Neuronal stem cell (in vitro differentiated cells): ENCODE data around the gene DMD.

ENCODE experiments used
- DNase-seq: peaks from one replicate; pipeline ENCODE4 v3.0.0-alpha.2; 2013; ENCODE audit warnings: low spot score
- H2AFZ ChIP-seq: one replicate; pipeline ENCODE4 v1.6.1; 2013; ENCODE audit warnings: mild to moderate bottlenecking, low read length, inconsistent platforms
- H2AK5ac ChIP-seq: 2 replicates; pipeline ENCODE4 v1.6.1; 2013; ENCODE audit warnings: low read depth, mild to moderate bottlenecking, inconsistent platforms, low read length, moderate library complexity, mixed read lengths
- H2BK120ac ChIP-seq: 2 replicates; pipeline ENCODE4 v1.6.1; 2013; ENCODE audit warnings: low read depth, mild to moderate bottlenecking, inconsistent platforms, low read length, moderate library complexity, mixed read lengths
- H2BK12ac ChIP-seq: one replicate; pipeline ENCODE4 v1.6.1; 2013; ENCODE audit warnings: low read length, inconsistent platforms
- H2BK15ac ChIP-seq: 2 replicates; pipeline ENCODE4 v1.6.1; 2013; ENCODE audit warnings: mild to moderate bottlenecking, low read length, inconsistent platforms, mixed read lengths
- H2BK5ac ChIP-seq: one replicate; pipeline ENCODE4 v1.6.1; 2013; ENCODE audit warnings: inconsistent platforms, mild to moderate bottlenecking, low read length, moderate library complexity
- H3K14ac ChIP-seq: one replicate; pipeline ENCODE4 v1.6.1; 2013; ENCODE audit warnings: low read length, inconsistent platforms
- H3K18ac ChIP-seq: 2 replicates; pipeline ENCODE4 v1.6.1; 2013; ENCODE audit warnings: low read length, inconsistent platforms
- H3K23ac ChIP-seq: 2 replicates; pipeline ENCODE4 v1.6.1; 2013; ENCODE audit warnings: low read depth, mild to moderate bottlenecking, mixed read lengths, low read length, inconsistent platforms; ENCODE audit not compliant: poor library complexity
- H3K27ac ChIP-seq: replicated peaks from 3 replicates; pipeline ENCODE4 v1.5.1; 2013; ENCODE audit warnings: low read length, inconsistent platforms
- H3K27me3 ChIP-seq, 3 experiments: 2 replicates each; pipeline ENCODE4 v1.6.1; 2013; ENCODE audit warnings: low read length in 3 of 3, mild to moderate bottlenecking in 2 of 3, inconsistent platforms in 1 of 3, low read depth in 1 of 3, mixed read lengths in 1 of 3, moderate library complexity in 1 of 3; ENCODE audit not compliant: control insufficient read depth in 3 of 3, insufficient read depth in 3 of 3
- H3K36me3 ChIP-seq, 2 donors: replicated peaks in 1 of 2; 2 replicates each; pipeline ENCODE4 v1.6.1; 2013; ENCODE audit warnings: low read length in 2 of 2; ENCODE audit not compliant: control insufficient read depth in 2 of 2, insufficient read depth in 2 of 2
- H3K4ac ChIP-seq: 2 replicates; pipeline ENCODE4 v1.6.1; 2013; ENCODE audit warnings: inconsistent platforms, mild to moderate bottlenecking, low read length, moderate library complexity
- H3K4me1 ChIP-seq, 2 donors: 1 replicate in 1 of 2; 2 replicates in 1 of 2; pipeline ENCODE4 v1.6.1; 2013; ENCODE audit warnings: low read length in 2 of 2, low read depth in 1 of 2; ENCODE audit not compliant: control insufficient read depth in 2 of 2, insufficient read depth in 1 of 2
- H3K4me2 ChIP-seq: one replicate; pipeline ENCODE4 v1.6.1; 2013; ENCODE audit warnings: mild to moderate bottlenecking, low read length, inconsistent platforms; ENCODE audit not compliant: insufficient read depth, poor library complexity, severe bottlenecking
- H3K4me3 ChIP-seq, 2 donors: 2 replicates each; pipeline ENCODE4 v1.5.1; 2013; ENCODE audit warnings: low read length in 2 of 2, mild to moderate bottlenecking in 2 of 2, inconsistent platforms in 1 of 2, moderate library complexity in 1 of 2
- H3K79me1 ChIP-seq: one replicate; pipeline ENCODE4 v1.6.1; 2013; ENCODE audit warnings: low read depth, mild to moderate bottlenecking, inconsistent platforms, low read length, moderate library complexity
- H3K9ac ChIP-seq: one replicate; pipeline ENCODE4 v1.6.1; 2013; ENCODE audit warnings: mild to moderate bottlenecking, low read depth, low read length, inconsistent platforms; ENCODE audit not compliant: poor library complexity
- H3K9me3 ChIP-seq, 2 donors: replicated peaks in 1 of 2; 2 replicates each; pipeline versions ENCODE3 to v1.6.1; 2013; ENCODE audit warnings: low read length in 2 of 2, mild to moderate bottlenecking in 2 of 2, inconsistent platforms in 1 of 2, low read depth in 1 of 2, mixed read lengths in 1 of 2, moderate library complexity in 1 of 2; ENCODE audit not compliant: control insufficient read depth in 2 of 2, insufficient read depth in 1 of 2
- H4K8ac ChIP-seq: one replicate; pipeline ENCODE4 v1.6.1; 2013; ENCODE audit warnings: low read depth, mild to moderate bottlenecking, inconsistent platforms, low read length, moderate library complexity
- H4K91ac ChIP-seq: one replicate; pipeline ENCODE4 v1.6.1; 2013; ENCODE audit warnings: low read length, low read depth, mild to moderate bottlenecking, inconsistent platforms; ENCODE audit not compliant: poor library complexity
- WGBS, 2 donors: extraction: QIAGEN DNeasy Blood & Tissue Kit; methylation state at CpG; one replicate each; pipeline ENCODE4 v1.1.7; 2013; ENCODE audit warnings: missing lambda C conversion rate in 2 of 2, mixed read lengths in 1 of 2; ENCODE audit not compliant: insufficient read length in 2 of 2, insufficient replicate concordance in 1 of 2; ENCODE audit errors: extremely low coverage in 2 of 2; 5-methylcytosine and 5-hydroxymethylcytosine counted together

The DMD gene

DNA sequence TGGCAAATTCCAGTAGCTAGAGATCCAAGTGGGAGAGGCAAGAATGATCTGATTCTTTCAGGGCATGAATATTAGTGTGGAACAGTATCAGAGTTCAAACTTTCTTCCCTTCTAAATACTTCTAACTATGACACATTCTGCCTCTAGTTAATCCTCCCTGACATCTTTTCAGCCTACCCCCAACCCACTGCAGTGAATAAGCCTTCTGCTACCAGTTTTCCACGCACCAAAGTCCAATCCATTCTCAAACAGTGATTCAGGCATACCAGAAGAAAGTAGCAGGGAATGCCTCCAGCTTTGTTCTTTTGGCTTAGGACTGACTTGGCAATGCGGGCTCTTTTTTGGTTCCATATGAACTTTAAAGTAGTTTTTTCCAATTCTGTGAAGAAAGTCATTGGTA, 1984.1 kb downstream of the DMD start:
- Histone ChIP-seq H3K9me3 (no peaks in the 10 kb centered on the region), H2BK120ac (no peak overlapping the region), H3K79me1 (peaks cover 1% of the 10 kb centered on the region), H3K27ac (no peak overlapping the region), H4K8ac (no peak overlapping the region), H3K18ac (no peak overlapping the region), H3K4me3 (no peak overlapping the region), H3K4ac (no peak overlapping the region), H2BK15ac (no peak overlapping the region), H2BK12ac (no peak overlapping the region), H4K91ac (no peak overlapping the region), H2BK5ac (no peak overlapping the region), H3K36me3 (no peaks in the 10 kb centered on the region), H3K4me1 (no peaks in the 10 kb centered on the region), H3K14ac (no peak overlapping the region), H3K27me3 (no peaks in the 10 kb centered on the region), H3K9ac (no peak overlapping the region), H2AFZ (no peak overlapping the region), H2AK5ac (no peak overlapping the region), H3K23ac (no peak overlapping the region), H3K4me2 (no peak overlapping the region)
- DNase-seq: no peak
- no CpG with 5 or more reads among the region's 2 CpGs for WGBS, 2 donors

DNA sequence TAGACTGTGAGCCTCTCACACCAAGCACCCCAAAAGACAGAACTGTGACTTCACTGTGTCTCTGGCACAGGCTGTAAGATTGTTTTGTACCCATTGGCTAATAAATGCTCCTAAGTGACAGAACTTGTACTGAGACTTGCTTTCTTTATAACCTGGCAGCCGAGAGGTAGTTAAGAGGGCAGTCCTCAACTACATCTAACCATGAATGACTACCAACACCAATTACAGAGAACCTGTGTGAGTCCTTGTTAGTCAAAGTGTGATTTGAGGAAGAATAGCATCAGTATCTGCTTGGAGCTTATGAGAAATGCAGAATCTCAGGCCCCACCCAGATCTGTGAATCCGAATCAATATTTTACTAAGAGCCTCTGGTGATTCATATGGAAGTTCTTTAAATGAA, 1985.5 kb downstream of the DMD start:
- no peak overlapping the region for H2BK15ac ChIP-seq
- no peak overlapping the region for H3K4me3 ChIP-seq
- H3K36me3 ChIP-seq: no peaks in the 10 kb centered on the region
- H2BK12ac ChIP-seq: no peak overlapping the region
- no peak overlapping the region for H3K27ac ChIP-seq
- no peak for DNase-seq
- H2AFZ ChIP-seq: no peak overlapping the region
- no peak overlapping the region for H3K4ac ChIP-seq
- H3K27me3 ChIP-seq: no peaks in the 10 kb centered on the region
- H4K8ac ChIP-seq: no peak overlapping the region
- no peak overlapping the region for H3K4me2 ChIP-seq
- H3K18ac ChIP-seq: no peak overlapping the region
- no peak overlapping the region for H3K23ac ChIP-seq
- no peak overlapping the region for H3K9ac ChIP-seq
- no peaks in the 10 kb centered on the region for H3K79me1 ChIP-seq
- no peak overlapping the region for H2AK5ac ChIP-seq
- WGBS, 2 donors: no CpG with 5 or more reads among the region's 2 CpGs
- no peak overlapping the region for H3K14ac ChIP-seq
- no peak overlapping the region for H4K91ac ChIP-seq
- H2BK5ac ChIP-seq: no peak overlapping the region
- no peaks in the 10 kb centered on the region for H3K9me3 ChIP-seq
- H2BK120ac ChIP-seq: no peak overlapping the region
- H3K4me1 ChIP-seq: no peaks in the 10 kb centered on the region

DNA sequence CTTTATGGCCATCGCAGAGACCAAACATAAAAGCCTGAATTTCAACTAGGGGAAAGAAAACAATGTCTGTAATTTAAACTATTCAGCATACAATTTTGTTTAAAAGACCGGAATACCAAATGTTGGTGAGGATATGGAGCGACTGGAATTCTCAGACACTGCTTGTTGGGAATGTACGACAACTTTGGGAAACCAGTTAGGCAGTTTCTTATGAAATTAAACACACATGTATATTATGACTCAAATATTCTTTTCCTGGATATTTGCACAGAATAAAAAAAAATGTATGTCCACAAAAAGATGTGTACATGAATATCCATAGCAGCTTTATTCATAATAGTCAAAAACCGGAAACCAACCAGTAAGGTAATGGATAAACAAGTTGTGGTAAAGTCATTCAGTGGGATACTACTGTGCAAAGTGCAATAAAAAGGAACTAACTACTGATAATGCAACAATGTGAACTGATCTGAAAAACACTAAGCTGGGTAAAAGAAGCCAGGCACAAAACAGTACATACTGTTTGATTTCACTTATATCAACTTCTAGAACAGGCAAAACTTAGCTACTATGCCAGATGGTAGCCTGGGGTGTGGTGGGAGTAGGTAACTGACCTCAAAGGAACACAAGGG, 1986.9 kb downstream of the DMD start:
- DNase-seq: no peak
- Histone ChIP-seq H3K36me3 (no peaks in the 10 kb centered on the region), H3K4ac (no peak overlapping the region), H2AK5ac (no peak overlapping the region), H3K9me3 (no peaks in the 10 kb centered on the region), H3K4me3 (no peak overlapping the region), H3K23ac (no peak overlapping the region), H3K79me1 (peaks cover 2% of the 10 kb centered on the region), H2BK120ac (no peak overlapping the region), H2BK12ac (no peak overlapping the region), H3K14ac (no peak overlapping the region), H3K9ac (no peak overlapping the region), H3K4me1 (peaks cover 0 to 3% of the 10 kb centered on the region in 2 donors), H4K8ac (no peak overlapping the region), H2BK5ac (no peak overlapping the region), H3K18ac (no peak overlapping the region), H4K91ac (no peak overlapping the region), H3K27ac (no peak overlapping the region), H3K27me3 (no peaks in the 10 kb centered on the region), H3K4me2 (no peak overlapping the region), H2AFZ (no peak overlapping the region), H2BK15ac (no peak overlapping the region)
- WGBS, 2 donors: no CpG with 5 or more reads among the region's 5 CpGs

DNA sequence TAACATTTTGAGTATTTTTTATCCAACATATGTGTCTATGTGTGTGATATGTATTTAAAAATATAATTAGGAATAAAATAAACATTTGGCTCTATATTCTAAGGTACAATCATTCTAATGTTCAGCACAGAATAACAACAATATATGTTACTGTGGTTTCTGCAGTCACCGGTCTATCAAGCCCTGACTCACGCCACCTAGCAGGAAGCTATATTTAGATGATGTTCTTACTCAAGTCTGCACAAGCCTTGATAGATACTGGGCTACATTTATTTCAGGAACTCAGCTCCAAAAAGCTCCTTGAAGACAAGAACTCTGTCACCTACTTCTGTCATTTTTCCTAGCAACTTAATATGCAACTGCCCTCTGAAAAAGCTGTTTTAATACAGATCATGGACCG, 1987.5 kb downstream of the DMD start:
- H2BK5ac ChIP-seq: no peak overlapping the region
- peaks cover 2% of the 10 kb centered on the region for H3K79me1 ChIP-seq
- H2BK15ac ChIP-seq: no peak overlapping the region
- no peak overlapping the region for H2BK120ac ChIP-seq
- H3K4ac ChIP-seq: no peak overlapping the region
- no peak overlapping the region for H3K9ac ChIP-seq
- no peak overlapping the region for H3K23ac ChIP-seq
- no peak overlapping the region for H4K91ac ChIP-seq
- no peaks in the 10 kb centered on the region for H3K36me3 ChIP-seq
- no peaks in the 10 kb centered on the region for H3K9me3 ChIP-seq
- H2AFZ ChIP-seq: no peak overlapping the region
- H4K8ac ChIP-seq: no peak overlapping the region
- no peak overlapping the region for H3K14ac ChIP-seq
- no CpG with 5 or more reads among the region's 3 CpGs for WGBS, 2 donors
- H3K27me3 ChIP-seq: no peaks in the 10 kb centered on the region
- H3K18ac ChIP-seq: no peak overlapping the region
- no peak overlapping the region for H3K4me3 ChIP-seq
- peaks cover 0 to 7% of the 10 kb centered on the region in 2 donors for H3K4me1 ChIP-seq
- H2BK12ac ChIP-seq: no peak overlapping the region
- H3K4me2 ChIP-seq: no peak overlapping the region
- DNase-seq: no peak
- no peak overlapping the region for H2AK5ac ChIP-seq
- no peak overlapping the region for H3K27ac ChIP-seq
